GM12873 (cell line): ENCODE measurements around the gene PARN.

Experiments
- TF ChIP-seq, protein P1 (sequence below): IDR thresholded peaks from 2 replicates; pipeline ENCODE4 v1.5.1; 2012; ENCODE audit warnings: low read depth, mild to moderate bottlenecking, moderate library complexity, low read length, control low read depth; ENCODE audit not compliant: insufficient read depth; ENCODE audit errors: missing control alignments

Gene PARN

DNA sequence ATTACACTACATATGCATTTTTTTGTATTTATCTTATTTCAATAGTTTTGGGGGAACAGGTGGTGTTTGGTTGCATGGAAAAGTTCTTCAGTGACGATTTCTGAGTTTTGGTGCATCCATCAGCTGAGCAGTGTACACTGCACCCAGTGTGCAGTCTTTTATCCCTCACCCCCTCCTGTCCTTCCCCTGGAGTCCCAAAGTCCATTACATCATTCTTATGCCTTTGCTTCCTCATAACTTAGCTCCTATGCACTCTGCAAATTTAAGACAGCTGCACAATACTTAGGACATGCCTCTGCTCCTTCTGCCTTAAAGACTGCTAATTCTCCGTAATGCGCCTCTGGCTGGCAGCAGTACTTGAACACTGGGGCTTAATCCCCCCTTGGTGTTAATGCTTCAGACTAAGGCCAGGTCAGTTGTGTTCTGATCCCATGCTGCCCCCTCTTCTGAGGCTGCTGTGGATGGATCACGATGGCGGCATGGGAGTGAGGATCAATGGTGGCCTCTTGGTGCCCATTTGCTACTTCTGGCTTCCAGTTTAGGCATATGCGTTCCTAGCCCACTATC is 146.2 kb downstream of the PARN start:
- TF ChIP-seq, protein P1, sequence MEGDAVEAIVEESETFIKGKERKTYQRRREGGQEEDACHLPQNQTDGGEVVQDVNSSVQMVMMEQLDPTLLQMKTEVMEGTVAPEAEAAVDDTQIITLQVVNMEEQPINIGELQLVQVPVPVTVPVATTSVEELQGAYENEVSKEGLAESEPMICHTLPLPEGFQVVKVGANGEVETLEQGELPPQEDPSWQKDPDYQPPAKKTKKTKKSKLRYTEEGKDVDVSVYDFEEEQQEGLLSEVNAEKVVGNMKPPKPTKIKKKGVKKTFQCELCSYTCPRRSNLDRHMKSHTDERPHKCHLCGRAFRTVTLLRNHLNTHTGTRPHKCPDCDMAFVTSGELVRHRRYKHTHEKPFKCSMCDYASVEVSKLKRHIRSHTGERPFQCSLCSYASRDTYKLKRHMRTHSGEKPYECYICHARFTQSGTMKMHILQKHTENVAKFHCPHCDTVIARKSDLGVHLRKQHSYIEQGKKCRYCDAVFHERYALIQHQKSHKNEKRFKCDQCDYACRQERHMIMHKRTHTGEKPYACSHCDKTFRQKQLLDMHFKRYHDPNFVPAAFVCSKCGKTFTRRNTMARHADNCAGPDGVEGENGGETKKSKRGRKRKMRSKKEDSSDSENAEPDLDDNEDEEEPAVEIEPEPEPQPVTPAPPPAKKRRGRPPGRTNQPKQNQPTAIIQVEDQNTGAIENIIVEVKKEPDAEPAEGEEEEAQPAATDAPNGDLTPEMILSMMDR, result no peak

DNA sequence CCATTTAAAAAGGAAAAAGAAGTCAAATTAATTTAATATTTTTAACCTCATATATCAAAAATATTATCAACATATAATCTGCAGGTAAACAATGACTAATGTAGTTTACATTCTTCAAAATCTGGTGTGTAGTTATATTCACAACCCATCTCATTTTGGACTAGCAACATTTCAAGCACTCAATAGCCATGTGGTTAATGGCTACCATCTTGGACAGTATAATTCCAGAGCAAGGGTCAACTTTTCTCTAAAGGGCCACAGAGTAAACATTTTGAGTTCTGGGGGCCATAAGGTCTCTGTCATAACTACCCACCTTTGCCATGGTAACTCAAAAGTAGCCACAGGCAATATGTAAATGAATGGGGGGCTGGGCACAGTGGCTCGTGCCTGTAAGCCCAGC is 153.9 kb downstream of the PARN start:
- TF ChIP-seq, protein P1, result no peak

DNA sequence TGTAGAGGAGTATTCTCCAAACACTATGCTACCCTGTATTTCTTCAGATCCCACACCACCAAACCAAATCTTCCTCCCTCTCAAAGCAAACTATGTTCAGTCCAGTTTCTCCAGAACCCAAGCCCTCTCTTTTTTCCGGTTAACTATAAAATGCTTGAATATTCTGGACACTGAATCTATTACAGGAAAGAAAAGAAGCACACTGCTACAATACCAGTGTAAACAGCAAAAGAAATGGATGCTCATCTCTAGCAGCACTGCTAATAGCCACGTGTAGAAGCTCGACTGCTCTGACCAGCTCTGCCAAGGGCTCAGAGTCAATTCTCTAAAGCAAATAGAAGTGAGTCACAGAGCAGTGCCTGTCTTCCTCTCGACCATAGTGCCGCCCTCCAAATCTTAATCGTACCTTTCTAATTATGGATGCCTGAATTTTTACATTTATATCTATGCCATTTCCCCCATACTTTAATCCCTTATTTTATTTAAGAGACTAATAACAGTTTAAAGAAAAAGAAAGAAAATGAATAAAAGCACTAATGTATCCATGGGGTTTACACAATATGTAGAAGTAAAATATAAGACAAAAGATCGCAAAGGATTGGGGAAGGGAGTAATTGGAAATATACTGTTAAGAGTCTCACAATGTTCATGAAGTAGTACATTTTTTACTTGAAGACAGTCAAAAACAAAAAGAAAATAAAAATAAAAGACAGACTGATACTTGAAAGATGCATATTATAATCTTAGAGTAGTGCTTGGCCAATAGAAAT is 154.5 kb downstream of the PARN start:
- TF ChIP-seq, protein P1, result no peak

DNA sequence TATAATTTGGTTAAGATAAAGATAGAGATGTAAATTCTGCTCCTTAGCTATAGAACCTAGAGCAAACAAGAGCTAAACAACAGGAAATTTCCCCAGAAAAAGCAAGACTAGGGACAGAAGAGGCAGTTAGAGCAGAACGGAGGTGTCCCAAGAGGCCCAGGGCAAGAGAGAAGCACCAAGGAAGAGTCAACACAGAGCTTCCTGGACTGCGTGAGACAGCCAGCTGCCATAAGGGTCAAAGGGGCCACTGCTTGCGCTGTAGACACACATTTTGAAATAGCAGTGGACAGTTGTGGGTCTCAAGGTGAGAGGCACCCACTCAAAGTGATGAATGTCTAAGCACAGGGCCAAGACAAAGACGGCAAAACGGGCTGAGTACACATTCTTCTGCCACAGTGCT is 156.6 kb downstream of the PARN start:
- TF ChIP-seq, protein P1, result no peak

DNA sequence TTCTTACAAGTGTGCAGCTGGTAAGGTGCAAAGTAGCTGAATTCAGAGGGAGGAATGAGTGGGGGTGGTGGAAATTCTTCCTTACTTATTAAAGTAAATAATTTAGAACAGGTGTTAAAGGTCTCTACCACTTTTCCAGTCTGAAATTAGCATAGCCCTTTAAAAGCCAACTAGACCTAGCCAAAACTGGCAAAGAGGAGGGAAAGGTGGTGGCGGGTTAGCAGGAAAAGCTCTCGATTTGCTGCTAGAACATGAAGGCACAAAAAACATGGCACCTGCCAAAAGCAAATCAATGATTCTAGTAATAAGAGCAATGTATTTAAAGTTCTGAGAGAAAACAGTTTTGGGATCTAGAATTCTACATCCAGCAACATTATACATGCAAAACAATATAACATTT is 157.7 kb downstream of the PARN start:
- TF ChIP-seq, protein P1, result no peak

DNA sequence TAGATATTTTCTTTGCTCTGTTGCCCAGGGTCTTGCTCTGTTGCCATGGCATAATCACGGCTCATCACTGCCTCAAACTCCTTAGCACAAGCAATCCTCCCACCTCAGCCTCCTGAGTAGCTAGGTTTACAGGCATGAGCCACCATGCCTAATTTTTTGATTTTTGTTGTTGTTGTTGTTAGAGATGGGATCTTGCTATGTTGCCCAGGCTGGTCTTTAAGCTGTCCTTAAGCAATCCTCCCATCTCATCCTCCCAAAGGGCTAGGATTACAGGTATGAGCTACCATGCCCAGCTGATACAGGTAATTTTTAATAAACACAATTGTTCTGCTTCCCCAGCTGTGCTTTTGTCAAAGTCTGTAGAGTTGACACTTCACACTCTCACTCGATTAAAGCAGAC is 159.3 kb downstream of the PARN start:
- TF ChIP-seq, protein P1, result no peak

DNA sequence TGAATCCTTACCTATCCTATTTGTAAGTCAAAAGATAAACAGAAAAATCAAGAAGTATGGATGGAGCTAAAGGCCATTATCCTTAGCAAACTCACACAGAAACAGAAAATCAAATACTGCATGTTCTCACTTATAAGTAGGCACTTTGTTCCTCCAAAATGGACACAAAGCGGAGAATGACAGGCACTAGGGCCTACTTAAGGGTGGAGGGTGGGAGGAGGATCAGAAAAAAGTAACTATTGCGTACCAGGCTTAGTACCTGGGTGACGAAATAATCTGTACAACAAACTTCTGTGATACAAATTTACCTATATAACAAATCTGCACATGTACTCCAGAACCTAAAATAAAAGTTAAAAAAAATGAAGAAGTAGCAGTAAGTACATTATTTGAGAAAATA is 164.3 kb downstream of the PARN start:
- TF ChIP-seq, protein P1, result no peak
